Smooth muscle cell (in vitro differentiated cells): ENCODE data around the gene TEAD1. TPM values are rescaled to one million over a fixed set of nuclear protein-coding genes. Genes with fewer than 3 reads are reported as not detected.

Source experiments
- DNase-seq: peaks from one replicate; lab custom pipeline; 2025; ENCODE audit not compliant: unreplicated experiment; lab: John Stamatoyannopoulos, UW
- H2AFZ ChIP-seq: fragments of 200-600 bp; sonication (generic); 2 replicates; pipeline ENCODE4 v1.6.0; 2016; ENCODE audit warnings: antibody characterized with exemption, low read depth, mild to moderate bottlenecking
- H3F3A ChIP-seq: fragments of 200-600 bp; sonication (generic); 2 replicates; pipeline ENCODE4 v1.6.0; 2017; ENCODE audit warnings: antibody characterized with exemption, low read depth
- H3K27ac ChIP-seq: fragments of 200-600 bp; sonication (generic); 2 replicates; pipeline ENCODE4 v1.5.1; 2016; ENCODE audit warnings: low read depth, mild to moderate bottlenecking
- H3K27me3 ChIP-seq: fragments of 200-600 bp; sonication (generic); 2 replicates; pipeline ENCODE4 v1.6.1; 2016; ENCODE audit warnings: low read depth, mild to moderate bottlenecking
- H3K36me3 ChIP-seq: fragments of 200-600 bp; sonication (generic); 2 replicates; pipeline ENCODE4 v1.5.1; 2016; ENCODE audit warnings: low read depth
- H3K4me1 ChIP-seq: fragments of 200-600 bp; sonication (generic); 2 replicates; pipeline ENCODE4 v1.5.1; 2016; ENCODE audit warnings: low read depth
- H3K4me2 ChIP-seq: fragments of 200-600 bp; sonication (generic); 2 replicates; pipeline ENCODE4 v1.6.0; 2016; ENCODE audit warnings: mild to moderate bottlenecking
- H3K4me3 ChIP-seq: fragments of 200-600 bp; sonication (generic); 2 replicates; pipeline ENCODE4 v1.5.1; 2016; ENCODE audit warnings: mild to moderate bottlenecking
- H3K79me2 ChIP-seq: fragments of 200-600 bp; sonication (generic); 2 replicates; pipeline ENCODE4 v1.6.0; 2016; ENCODE audit warnings: low read depth, mild to moderate bottlenecking
- H3K9ac ChIP-seq: fragments of 200-600 bp; sonication (generic); 2 replicates; pipeline ENCODE4 v1.6.0; 2016; ENCODE audit warnings: low read depth
- H3K9me3 ChIP-seq: fragments of 200-600 bp; sonication (generic); replicated peaks from 2 replicates; pipeline ENCODE4 v1.5.1; 2016; ENCODE audit warnings: low read depth
- H4K20me1 ChIP-seq: fragments of 200-600 bp; sonication (generic); 2 replicates; pipeline ENCODE4 v1.6.0; 2016; ENCODE audit warnings: low read depth
- WGBS: methylation state at CpG from one replicate; pipeline ENCODE4 v1.1.7; 2016; ENCODE audit warnings: low lambda C conversion rate; 5-methylcytosine and 5-hydroxymethylcytosine counted together
- polyA plus RNA-seq: library from polyadenylated mRNA; unstranded; fragments of >200 nt; fragmentation: Nextera tagmentation; extraction: Ambion mirVana; gene quantifications from 2 replicates; pipeline ENCODE4 v1.2.1, GENCODE V29; 2016
- total RNA-seq: library from RNA; depleted of rRNA; stranded (reverse); fragments of >200 nt; gene quantifications from 2 replicates; pipeline ENCODE4 v1.2.3, GENCODE V29; 2014
- TF ChIP-seq, protein P1 (sequence below): fragments of 200-600 bp; sonication (generic); IDR thresholded peaks from 2 replicates; pipeline ENCODE4 v1.5.1; 2017; ENCODE audit warnings: borderline replicate concordance, mild to moderate bottlenecking, antibody characterized with exemption; ENCODE audit not compliant: insufficient read depth, poor library complexity, severe bottlenecking

TEAD1 gene
- total and polyA plus RNA-seq, 2 experiments from 2014 or later = 63.0 to 181 TPM

DNA sequence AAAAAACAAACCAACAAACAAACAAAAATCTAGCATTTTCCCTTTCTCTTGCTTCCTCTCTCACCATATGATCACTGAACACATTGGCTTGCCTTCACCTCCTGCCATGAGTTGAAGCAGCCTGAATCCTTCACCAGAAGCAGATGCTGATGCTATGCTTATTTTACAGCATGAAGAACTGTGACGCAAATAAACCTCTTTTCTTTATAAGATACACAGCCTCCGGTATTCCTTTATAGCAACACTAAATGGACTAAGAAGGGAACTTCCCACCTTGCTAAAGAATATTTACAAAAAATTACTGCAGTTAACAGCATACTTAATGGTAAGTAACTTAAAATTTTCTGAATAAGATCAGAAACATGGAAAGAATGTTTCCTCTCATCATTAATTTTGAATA is 27.7 kb upstream of the TEAD1 start:
- Histone ChIP-seq H3K4me2 (no peak overlapping the region), H3K79me2 (no peaks in the 10 kb centered on the region), H3K36me3 (no peaks in the 10 kb centered on the region), H3K27ac (no peak overlapping the region), H3K27me3 (no peaks in the 10 kb centered on the region), H3K9me3 (no peaks in the 10 kb centered on the region), H3K9ac (no peak overlapping the region), H4K20me1 (no peaks in the 10 kb centered on the region), H3F3A (no peaks in the 10 kb centered on the region), H3K4me1 (peaks cover 4% of the 10 kb centered on the region), H2AFZ (no peak overlapping the region), H3K4me3 (no peak overlapping the region)
- TF ChIP-seq, protein P1, sequence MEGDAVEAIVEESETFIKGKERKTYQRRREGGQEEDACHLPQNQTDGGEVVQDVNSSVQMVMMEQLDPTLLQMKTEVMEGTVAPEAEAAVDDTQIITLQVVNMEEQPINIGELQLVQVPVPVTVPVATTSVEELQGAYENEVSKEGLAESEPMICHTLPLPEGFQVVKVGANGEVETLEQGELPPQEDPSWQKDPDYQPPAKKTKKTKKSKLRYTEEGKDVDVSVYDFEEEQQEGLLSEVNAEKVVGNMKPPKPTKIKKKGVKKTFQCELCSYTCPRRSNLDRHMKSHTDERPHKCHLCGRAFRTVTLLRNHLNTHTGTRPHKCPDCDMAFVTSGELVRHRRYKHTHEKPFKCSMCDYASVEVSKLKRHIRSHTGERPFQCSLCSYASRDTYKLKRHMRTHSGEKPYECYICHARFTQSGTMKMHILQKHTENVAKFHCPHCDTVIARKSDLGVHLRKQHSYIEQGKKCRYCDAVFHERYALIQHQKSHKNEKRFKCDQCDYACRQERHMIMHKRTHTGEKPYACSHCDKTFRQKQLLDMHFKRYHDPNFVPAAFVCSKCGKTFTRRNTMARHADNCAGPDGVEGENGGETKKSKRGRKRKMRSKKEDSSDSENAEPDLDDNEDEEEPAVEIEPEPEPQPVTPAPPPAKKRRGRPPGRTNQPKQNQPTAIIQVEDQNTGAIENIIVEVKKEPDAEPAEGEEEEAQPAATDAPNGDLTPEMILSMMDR = no peak
- no peak for DNase-seq
- 95% methylated on average over 2 of the region's 2 CpGs for WGBS

DNA sequence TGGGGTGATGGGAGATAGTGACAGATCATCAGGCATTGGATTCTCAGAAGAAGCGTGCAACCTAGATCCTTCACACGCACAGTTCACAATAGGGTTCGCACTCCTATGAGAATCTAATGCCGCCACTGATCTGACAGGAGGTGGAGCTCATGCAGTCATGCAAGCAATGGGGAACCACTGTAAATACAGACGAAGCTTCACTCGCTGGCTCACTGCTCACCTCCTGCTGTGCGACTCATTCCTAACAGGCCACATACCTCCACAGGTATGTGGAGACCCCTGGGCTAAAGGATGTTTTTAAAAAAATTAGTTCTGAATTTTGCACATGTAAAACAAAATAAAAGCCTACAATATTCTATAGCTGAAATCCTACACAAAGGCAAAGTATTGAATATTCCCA is 20.5 kb upstream of the TEAD1 start:
- H3K27ac ChIP-seq = no peak overlapping the region
- TF ChIP-seq, protein P1 = no peak
- no peaks in the 10 kb centered on the region for H3K79me2 ChIP-seq
- H2AFZ ChIP-seq = no peak overlapping the region
- no peak for DNase-seq
- WGBS = 84% methylated on average over 7 of the region's 7 CpGs
- H4K20me1 ChIP-seq = no peaks in the 10 kb centered on the region
- no peaks in the 10 kb centered on the region for H3K36me3 ChIP-seq
- H3K4me1 ChIP-seq = no peaks in the 10 kb centered on the region
- no peak overlapping the region for H3K4me2 ChIP-seq
- H3K27me3 ChIP-seq = no peaks in the 10 kb centered on the region
- no peak overlapping the region for H3K9ac ChIP-seq
- H3F3A ChIP-seq = no peaks in the 10 kb centered on the region
- H3K4me3 ChIP-seq = no peak overlapping the region
- peaks cover 3% of the 10 kb centered on the region for H3K9me3 ChIP-seq

DNA sequence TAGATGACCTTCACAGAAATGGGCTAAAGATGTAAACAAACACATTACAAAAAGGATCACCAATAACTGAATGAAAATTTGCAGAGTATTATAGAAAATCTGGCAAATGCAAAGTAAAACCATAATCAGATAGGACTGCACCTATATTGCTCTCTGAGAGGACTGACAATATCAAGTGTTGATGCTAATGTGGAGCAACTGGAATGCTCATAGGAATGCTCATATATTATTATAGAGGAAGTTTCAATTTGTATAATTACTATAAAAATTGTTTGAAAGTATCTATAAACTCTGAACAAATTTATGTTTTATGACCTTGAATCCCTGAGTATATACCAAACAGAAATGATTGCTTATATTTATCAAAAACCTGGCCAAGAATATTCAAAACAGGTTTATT is 18.4 kb upstream of the TEAD1 start:
- Histone ChIP-seq H3K27ac (no peak overlapping the region), H3K4me1 (no peaks in the 10 kb centered on the region), H3K27me3 (no peaks in the 10 kb centered on the region), H3K36me3 (no peaks in the 10 kb centered on the region), H3K4me3 (no peak overlapping the region), H3K9ac (no peak overlapping the region), H2AFZ (no peak overlapping the region), H3K9me3 (peaks cover 3% of the 10 kb centered on the region), H3K79me2 (no peaks in the 10 kb centered on the region), H3F3A (no peaks in the 10 kb centered on the region), H4K20me1 (no peaks in the 10 kb centered on the region), H3K4me2 (no peak overlapping the region)
- DNase-seq = no peak
- TF ChIP-seq, protein P1 = no peak

DNA sequence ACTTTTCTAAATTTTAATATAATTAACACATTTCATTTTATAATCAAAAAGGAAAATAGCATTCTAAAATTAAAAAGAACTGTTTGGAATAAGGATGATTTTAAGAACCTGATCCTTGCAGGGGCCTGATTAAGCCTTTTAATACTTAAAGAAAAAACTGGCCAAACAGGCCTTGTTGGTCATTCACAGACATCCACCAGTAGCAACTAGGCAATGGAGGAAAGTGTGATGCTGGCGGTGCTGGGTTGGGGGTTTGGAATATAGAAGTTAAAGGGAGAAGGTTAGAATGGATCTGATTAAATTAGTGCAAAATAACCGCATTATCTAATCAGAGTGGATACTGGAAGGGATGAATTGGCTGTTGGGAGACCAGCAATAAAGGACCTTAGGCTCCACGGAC is 16.9 kb upstream of the TEAD1 start:
- no peak overlapping the region for H2AFZ ChIP-seq
- H4K20me1 ChIP-seq = no peaks in the 10 kb centered on the region
- 97% methylated on average over 3 of the region's 3 CpGs for WGBS
- no peak for DNase-seq
- H3K27ac ChIP-seq = no peak overlapping the region
- no peaks in the 10 kb centered on the region for H3K79me2 ChIP-seq
- H3K36me3 ChIP-seq = no peaks in the 10 kb centered on the region
- TF ChIP-seq, protein P1 = no peak
- H3K4me2 ChIP-seq = no peak overlapping the region
- peaks cover 3% of the 10 kb centered on the region for H3K9me3 ChIP-seq
- H3K4me3 ChIP-seq = no peak overlapping the region
- H3F3A ChIP-seq = no peaks in the 10 kb centered on the region
- no peaks in the 10 kb centered on the region for H3K4me1 ChIP-seq
- no peaks in the 10 kb centered on the region for H3K27me3 ChIP-seq
- no peak overlapping the region for H3K9ac ChIP-seq
